ENCODE results near the gene COL2A1.

The COL2A1 gene

DNA sequence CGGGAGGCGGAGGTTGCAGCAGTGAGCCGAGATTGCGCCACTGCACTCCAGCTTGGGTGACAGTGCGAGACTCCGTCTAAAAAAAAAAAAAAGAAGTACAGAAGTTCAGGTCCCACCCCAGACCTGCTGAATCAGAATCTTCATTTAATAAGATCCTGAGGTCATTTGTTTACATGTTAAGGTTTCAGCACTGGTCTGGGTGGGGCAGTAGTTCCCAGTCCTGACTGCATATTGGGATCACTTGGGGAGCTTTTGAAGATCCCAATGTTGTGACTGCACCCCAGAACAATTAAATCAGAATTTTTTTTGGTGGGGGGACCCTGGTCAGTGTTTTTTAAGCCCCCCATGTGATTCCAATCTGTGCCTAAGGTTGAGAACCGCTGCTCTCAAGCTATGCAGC lies 11.7 kb upstream of the COL2A1 start:
- no peak overlapping the region for H3K27ac ChIP-seq (ENCODE audit: extremely low read depth, low read depth, low read length)
- TF ChIP-seq ZBTB1 (tag by site-specific recombination; IDR thresholded peaks at IDR 0.05) (no peak), KLF1 (tag by site-specific recombination; IDR thresholded peaks at IDR 0.05) (peak; percentile 51; the same call in 1 of the 2 replicates), KLF8 (tag by site-specific recombination; IDR thresholded peaks at IDR 0.05) (0 out of 2 replicates have a peak, but pooled peaks have one; percentile 21)
- TF ChIP-seq, protein P1, sequence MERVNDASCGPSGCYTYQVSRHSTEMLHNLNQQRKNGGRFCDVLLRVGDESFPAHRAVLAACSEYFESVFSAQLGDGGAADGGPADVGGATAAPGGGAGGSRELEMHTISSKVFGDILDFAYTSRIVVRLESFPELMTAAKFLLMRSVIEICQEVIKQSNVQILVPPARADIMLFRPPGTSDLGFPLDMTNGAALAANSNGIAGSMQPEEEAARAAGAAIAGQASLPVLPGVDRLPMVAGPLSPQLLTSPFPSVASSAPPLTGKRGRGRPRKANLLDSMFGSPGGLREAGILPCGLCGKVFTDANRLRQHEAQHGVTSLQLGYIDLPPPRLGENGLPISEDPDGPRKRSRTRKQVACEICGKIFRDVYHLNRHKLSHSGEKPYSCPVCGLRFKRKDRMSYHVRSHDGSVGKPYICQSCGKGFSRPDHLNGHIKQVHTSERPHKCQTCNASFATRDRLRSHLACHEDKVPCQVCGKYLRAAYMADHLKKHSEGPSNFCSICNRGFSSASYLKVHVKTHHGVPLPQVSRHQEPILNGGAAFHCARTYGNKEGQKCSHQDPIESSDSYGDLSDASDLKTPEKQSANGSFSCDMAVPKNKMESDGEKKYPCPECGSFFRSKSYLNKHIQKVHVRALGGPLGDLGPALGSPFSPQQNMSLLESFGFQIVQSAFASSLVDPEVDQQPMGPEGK (tag by site-specific recombination; IDR thresholded peaks at IDR 0.05) = 0 out of 2 replicates have a peak, but pooled peaks have one; percentile 38
- TF ChIP-seq, protein P2, sequence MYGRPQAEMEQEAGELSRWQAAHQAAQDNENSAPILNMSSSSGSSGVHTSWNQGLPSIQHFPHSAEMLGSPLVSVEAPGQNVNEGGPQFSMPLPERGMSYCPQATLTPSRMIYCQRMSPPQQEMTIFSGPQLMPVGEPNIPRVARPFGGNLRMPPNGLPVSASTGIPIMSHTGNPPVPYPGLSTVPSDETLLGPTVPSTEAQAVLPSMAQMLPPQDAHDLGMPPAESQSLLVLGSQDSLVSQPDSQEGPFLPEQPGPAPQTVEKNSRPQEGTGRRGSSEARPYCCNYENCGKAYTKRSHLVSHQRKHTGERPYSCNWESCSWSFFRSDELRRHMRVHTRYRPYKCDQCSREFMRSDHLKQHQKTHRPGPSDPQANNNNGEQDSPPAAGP (tag by site-specific recombination; IDR thresholded peaks at IDR 0.05) = peak; percentile 55; the same call in 1 of the 2 replicates
- H3K36me3 ChIP-seq (ENCODE audit: control insufficient read depth in 2 of 2, insufficient read depth in 1 of 2, low read length in 2 of 2) = no peaks in the 10 kb centered on the region
- H3K4me1 ChIP-seq (ENCODE audit: control insufficient read depth, insufficient read depth, low read length) = no peaks in the 10 kb centered on the region
- H3K4me3 ChIP-seq (ENCODE audit: low read depth, low read length) = no peak overlapping the region
- ChIA-PET POLR2A (no interaction called here), CTCF (interaction anchor here (0.6 kb wide), 3 partner anchors 10 to 959 kb away, joined by 3 to 4 read pairs (median 3); no protein-coding TSS in a partner anchor)
- no peaks in the 10 kb centered on the region for H3K9me3 ChIP-seq (ENCODE audit: control insufficient read depth, insufficient read depth, low read depth, low read length)

DNA sequence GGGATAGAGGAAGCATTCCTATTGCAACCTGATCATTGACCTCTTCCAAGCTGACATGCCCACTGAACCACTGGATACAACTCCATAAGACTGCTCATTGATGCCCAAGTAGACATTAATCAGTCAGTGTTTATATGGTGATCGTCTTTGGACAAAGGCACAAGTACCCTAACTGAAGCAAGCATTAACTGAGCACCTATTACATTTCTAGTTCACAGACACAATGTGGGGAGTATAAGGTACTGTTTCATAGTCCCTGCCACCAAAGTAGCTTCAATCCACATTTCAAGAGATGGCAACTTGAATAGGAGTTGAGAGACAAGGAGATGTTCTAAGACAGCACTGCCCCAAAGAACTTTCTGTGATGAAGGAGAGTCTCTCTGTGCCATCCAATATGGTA lies 10.9 kb upstream of the COL2A1 start:
- ChIA-PET POLR2A (no interaction called here), CTCF (interaction anchor here (0.6 to 1.3 kb wide), 2 partner anchors 12 to 66 kb away, joined by 3 to 5 read pairs; no protein-coding TSS in a partner anchor)
- Histone ChIP-seq H3K4me1 (ENCODE audit: control insufficient read depth, insufficient read depth, low read length) (no peaks in the 10 kb centered on the region), H3K27ac (ENCODE audit: extremely low read depth, low read depth, low read length) (no peak overlapping the region), H3K4me3 (ENCODE audit: low read depth, low read length) (no peak overlapping the region), H3K9me3 (ENCODE audit: control insufficient read depth, insufficient read depth, low read depth, low read length) (no peaks in the 10 kb centered on the region), H3K36me3 (ENCODE audit: control insufficient read depth in 2 of 2, insufficient read depth in 1 of 2, low read length in 2 of 2) (no peaks in the 10 kb centered on the region)
- TF ChIP-seq KLF1 (tag by site-specific recombination; IDR thresholded peaks at IDR 0.05) (no peak), ZNF664 (tag by site-specific recombination; IDR thresholded peaks at IDR 0.05) (peak; percentile 94)

DNA sequence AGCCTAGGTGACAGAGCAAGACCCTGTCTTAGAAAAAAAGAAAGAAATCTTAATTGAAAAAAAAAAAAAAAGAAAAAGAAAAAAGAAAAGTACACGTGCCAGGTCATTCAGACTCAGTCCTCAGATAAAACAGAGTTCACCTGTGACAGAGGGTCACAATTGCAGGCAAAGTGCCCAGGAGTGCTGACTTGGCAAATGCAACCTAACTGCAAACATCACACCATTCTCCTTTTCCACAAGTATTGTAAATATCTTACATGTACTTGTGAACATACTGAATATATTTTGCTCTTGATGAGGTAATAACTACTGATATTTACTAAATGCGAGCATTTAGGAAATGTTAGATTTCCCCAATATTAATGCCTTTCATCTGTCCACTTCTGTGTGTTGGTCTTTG lies 9.0 kb upstream of the COL2A1 start:
- ChIA-PET CTCF (no interaction called here), POLR2A (no interaction called here)
- Histone ChIP-seq H3K9me3 (ENCODE audit: control insufficient read depth, insufficient read depth, low read depth, low read length) (no peaks in the 10 kb centered on the region), H3K27ac (ENCODE audit: extremely low read depth, low read depth, low read length) (no peak overlapping the region), H3K4me1 (ENCODE audit: control insufficient read depth, insufficient read depth, low read length) (no peaks in the 10 kb centered on the region), H3K36me3 (ENCODE audit: control insufficient read depth in 2 of 2, insufficient read depth in 1 of 2, low read length in 2 of 2) (no peaks in the 10 kb centered on the region), H3K4me3 (ENCODE audit: low read depth, low read length) (no peak overlapping the region)
- TF ChIP-seq OVOL3 (tag by site-specific recombination; IDR thresholded peaks at IDR 0.05) = no peak
- TF ChIP-seq ZNF549 (tag by site-specific recombination; IDR thresholded peaks at IDR 0.05) = no peak
- TF ChIP-seq ZNF155 (tag by site-specific recombination; IDR thresholded peaks at IDR 0.05) = no peak
- TF ChIP-seq FEZF1 (tag by site-specific recombination; IDR thresholded peaks at IDR 0.05) = no peak
- TF ChIP-seq, protein P3, sequence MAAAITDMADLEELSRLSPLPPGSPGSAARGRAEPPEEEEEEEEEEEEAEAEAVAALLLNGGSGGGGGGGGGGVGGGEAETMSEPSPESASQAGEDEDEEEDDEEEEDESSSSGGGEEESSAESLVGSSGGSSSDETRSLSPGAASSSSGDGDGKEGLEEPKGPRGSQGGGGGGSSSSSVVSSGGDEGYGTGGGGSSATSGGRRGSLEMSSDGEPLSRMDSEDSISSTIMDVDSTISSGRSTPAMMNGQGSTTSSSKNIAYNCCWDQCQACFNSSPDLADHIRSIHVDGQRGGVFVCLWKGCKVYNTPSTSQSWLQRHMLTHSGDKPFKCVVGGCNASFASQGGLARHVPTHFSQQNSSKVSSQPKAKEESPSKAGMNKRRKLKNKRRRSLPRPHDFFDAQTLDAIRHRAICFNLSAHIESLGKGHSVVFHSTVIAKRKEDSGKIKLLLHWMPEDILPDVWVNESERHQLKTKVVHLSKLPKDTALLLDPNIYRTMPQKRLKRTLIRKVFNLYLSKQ (tag by site-specific recombination; IDR thresholded peaks at IDR 0.05; ENCODE audit: borderline replicate concordance) = no peak
- TF ChIP-seq ZNF548 (tag by site-specific recombination; IDR thresholded peaks at IDR 0.05) = no peak
- no peak for TF ChIP-seq ZNF214 (tag by site-specific recombination; IDR thresholded peaks at IDR 0.05; ENCODE audit: borderline replicate concordance)

DNA sequence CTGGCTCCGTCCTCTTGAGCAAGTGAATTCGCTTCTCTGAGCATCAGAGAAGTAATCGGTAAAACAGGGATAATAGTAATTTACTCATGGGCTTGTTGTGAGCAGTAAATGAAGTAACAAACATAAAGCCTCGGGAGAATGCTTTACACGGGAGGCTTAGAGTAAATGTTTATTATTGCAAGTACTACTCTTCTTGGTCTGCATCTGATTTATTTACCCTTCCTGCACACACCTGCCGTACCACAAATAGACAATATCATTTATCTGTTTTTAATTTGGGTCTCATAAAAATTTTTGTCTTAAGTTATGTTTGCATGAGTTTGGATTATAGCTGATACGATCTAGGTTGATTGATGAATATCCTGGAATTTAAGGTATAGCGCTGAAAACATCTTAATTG lies 7.8 kb upstream of the COL2A1 start:
- H3K36me3 ChIP-seq (ENCODE audit: control insufficient read depth in 2 of 2, insufficient read depth in 1 of 2, low read length in 2 of 2) = no peaks in the 10 kb centered on the region
- POLR2A ChIA-PET = no interaction called here
- no peak overlapping the region for H3K27ac ChIP-seq (ENCODE audit: extremely low read depth, low read depth, low read length)
- H3K4me3 ChIP-seq (ENCODE audit: low read depth, low read length) = no peak overlapping the region
- H3K4me1 ChIP-seq (ENCODE audit: control insufficient read depth, insufficient read depth, low read length) = no peaks in the 10 kb centered on the region
- H3K9me3 ChIP-seq (ENCODE audit: control insufficient read depth, insufficient read depth, low read depth, low read length) = no peaks in the 10 kb centered on the region
- CTCF ChIA-PET = no interaction called here
- TF ChIP-seq ZNF555 (tag by site-specific recombination; conservative IDR thresholded peaks at IDR 0.05) (no peak), ZNF211 (tag by site-specific recombination; IDR thresholded peaks at IDR 0.05; ENCODE audit: low read depth) (no peak), ZSCAN30 (tag by site-specific recombination; IDR thresholded peaks at IDR 0.05) (no peak), ZNF585B (tag by site-specific recombination; IDR thresholded peaks at IDR 0.05) (no peak)
- TF ChIP-seq, protein P4, sequence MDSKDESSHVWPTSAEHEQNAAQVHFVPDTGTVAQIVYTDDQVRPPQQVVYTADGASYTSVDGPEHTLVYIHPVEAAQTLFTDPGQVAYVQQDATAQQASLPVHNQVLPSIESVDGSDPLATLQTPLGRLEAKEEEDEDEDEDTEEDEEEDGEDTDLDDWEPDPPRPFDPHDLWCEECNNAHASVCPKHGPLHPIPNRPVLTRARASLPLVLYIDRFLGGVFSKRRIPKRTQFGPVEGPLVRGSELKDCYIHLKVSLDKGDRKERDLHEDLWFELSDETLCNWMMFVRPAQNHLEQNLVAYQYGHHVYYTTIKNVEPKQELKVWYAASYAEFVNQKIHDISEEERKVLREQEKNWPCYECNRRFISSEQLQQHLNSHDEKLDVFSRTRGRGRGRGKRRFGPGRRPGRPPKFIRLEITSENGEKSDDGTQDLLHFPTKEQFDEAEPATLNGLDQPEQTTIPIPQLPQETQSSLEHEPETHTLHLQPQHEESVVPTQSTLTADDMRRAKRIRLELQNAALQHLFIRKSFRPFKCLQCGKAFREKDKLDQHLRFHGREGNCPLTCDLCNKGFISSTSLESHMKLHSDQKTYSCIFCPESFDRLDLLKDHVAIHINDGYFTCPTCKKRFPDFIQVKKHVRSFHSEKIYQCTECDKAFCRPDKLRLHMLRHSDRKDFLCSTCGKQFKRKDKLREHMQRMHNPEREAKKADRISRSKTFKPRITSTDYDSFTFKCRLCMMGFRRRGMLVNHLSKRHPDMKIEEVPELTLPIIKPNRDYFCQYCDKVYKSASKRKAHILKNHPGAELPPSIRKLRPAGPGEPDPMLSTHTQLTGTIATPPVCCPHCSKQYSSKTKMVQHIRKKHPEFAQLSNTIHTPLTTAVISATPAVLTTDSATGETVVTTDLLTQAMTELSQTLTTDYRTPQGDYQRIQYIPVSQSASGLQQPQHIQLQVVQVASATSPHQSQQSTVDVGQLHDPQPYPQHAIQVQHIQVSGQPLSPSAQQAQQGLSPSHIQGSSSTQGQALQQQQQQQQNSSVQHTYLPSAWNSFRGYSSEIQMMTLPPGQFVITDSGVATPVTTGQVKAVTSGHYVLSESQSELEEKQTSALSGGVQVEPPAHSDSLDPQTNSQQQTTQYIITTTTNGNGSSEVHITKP (tag by site-specific recombination; IDR thresholded peaks at IDR 0.05) = no peak
- TF ChIP-seq, protein P5, sequence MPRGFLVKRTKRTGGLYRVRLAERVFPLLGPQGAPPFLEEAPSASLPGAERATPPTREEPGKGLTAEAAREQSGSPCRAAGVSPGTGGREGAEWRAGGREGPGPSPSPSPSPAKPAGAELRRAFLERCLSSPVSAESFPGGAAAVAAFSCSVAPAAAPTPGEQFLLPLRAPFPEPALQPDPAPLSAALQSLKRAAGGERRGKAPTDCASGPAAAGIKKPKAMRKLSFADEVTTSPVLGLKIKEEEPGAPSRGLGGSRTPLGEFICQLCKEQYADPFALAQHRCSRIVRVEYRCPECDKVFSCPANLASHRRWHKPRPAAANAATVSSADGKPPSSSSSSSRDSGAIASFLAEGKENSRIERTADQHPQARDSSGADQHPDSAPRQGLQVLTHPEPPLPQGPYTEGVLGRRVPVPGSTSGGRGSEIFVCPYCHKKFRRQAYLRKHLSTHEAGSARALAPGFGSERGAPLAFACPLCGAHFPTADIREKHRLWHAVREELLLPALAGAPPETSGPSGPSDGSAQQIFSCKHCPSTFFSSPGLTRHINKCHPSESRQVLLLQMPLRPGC (tag by site-specific recombination; IDR thresholded peaks at IDR 0.05) = no peak

Measured in HEK293 (cell line).